ENCODE data around the gene ATP13A2.

ATP13A2 gene

GRCh38 chr1:16979475-16980327, 32.0 kb downstream of the ATP13A2 start:
- Histone ChIP-seq H3K4me3 (ENCODE audit: low read depth in 1 of 2, low read length in 2 of 2) (no peak overlapping the region), H4K20me1 (ENCODE audit: insufficient read depth, low read length) (no peaks in the 10 kb centered on the region; the same call in 1 of the 2 replicates), H3K79me2 (ENCODE audit: insufficient read depth, low read length) (no peaks in the 10 kb centered on the region), H3K9ac (ENCODE audit: low read depth, low read length) (no peak overlapping the region), H3K27me3 (ENCODE audit: insufficient read depth, low read length, poor library complexity) (no peaks in the 10 kb centered on the region), H3K4me1 (ENCODE audit: insufficient read depth, low read length) (no peaks in the 10 kb centered on the region), H3K27ac (ENCODE audit: low read length) (no peak overlapping the region), H3K4me2 (ENCODE audit: insufficient read depth, low read length) (no peak overlapping the region), H2AFZ (ENCODE audit: low read depth, low read length) (no peak overlapping the region), H3K36me3 (ENCODE audit: insufficient read depth, low read length) (no peaks in the 10 kb centered on the region), H3K9me3 (ENCODE audit: insufficient read depth, low read length, severe bottlenecking) (no peaks in the 10 kb centered on the region)
- no peak for DNase-seq
- no peak for TF ChIP-seq EZH2 (IDR thresholded peaks at IDR 0.05; ENCODE audit: borderline replicate concordance, low read depth, low read length, severe bottlenecking)
- no peak for TF ChIP-seq CTCF (IDR thresholded peaks at IDR 0.05; ENCODE audit: borderline replicate concordance, extremely low read depth, low read length, poor library complexity, severe bottlenecking)
- no peak for ATAC-seq (ENCODE audit: insufficient read depth, low read depth)

- H3K4me2 ChIP-seq (ENCODE audit: insufficient read depth, low read length): no peak overlapping the region
- H3K4me3 ChIP-seq (ENCODE audit: low read depth in 1 of 2, low read length in 2 of 2): no peak overlapping the region
- no peaks in the 10 kb centered on the region for H3K9me3 ChIP-seq (ENCODE audit: insufficient read depth, low read length, severe bottlenecking)
- TF ChIP-seq EZH2 (IDR thresholded peaks at IDR 0.05; ENCODE audit: borderline replicate concordance, low read depth, low read length, severe bottlenecking) (no peak), CTCF (IDR thresholded peaks at IDR 0.05; ENCODE audit: borderline replicate concordance, extremely low read depth, low read length, poor library complexity, severe bottlenecking) (no peak)
- no peaks in the 10 kb centered on the region for H3K27me3 ChIP-seq (ENCODE audit: insufficient read depth, low read length, poor library complexity)
- H3K79me2 ChIP-seq (ENCODE audit: insufficient read depth, low read length): no peaks in the 10 kb centered on the region
- no peak for DNase-seq
- no peaks in the 10 kb centered on the region for H3K36me3 ChIP-seq (ENCODE audit: insufficient read depth, low read length)
- no peaks in the 10 kb centered on the region; the same call in 1 of the 2 replicates for H4K20me1 ChIP-seq (ENCODE audit: insufficient read depth, low read length)
- H3K9ac ChIP-seq (ENCODE audit: low read depth, low read length): no peak overlapping the region
- ATAC-seq (ENCODE audit: insufficient read depth, low read depth): no peak
- H2AFZ ChIP-seq (ENCODE audit: low read depth, low read length): no peak overlapping the region
- no peaks in the 10 kb centered on the region for H3K4me1 ChIP-seq (ENCODE audit: insufficient read depth, low read length)
- no peak overlapping the region for H3K27ac ChIP-seq (ENCODE audit: low read length)
Observed at GRCh38 chr1:16978567-16979474, 32.9 kb downstream of the ATP13A2 start.

- H3K36me3 ChIP-seq (ENCODE audit: insufficient read depth, low read length): no peaks in the 10 kb centered on the region
- H3K79me2 ChIP-seq (ENCODE audit: insufficient read depth, low read length): no peaks in the 10 kb centered on the region
- no peak overlapping the region for H3K27ac ChIP-seq (ENCODE audit: low read length)
- no peaks in the 10 kb centered on the region for H3K4me1 ChIP-seq (ENCODE audit: insufficient read depth, low read length)
- no peaks in the 10 kb centered on the region for H3K9me3 ChIP-seq (ENCODE audit: insufficient read depth, low read length, severe bottlenecking)
- no peaks in the 10 kb centered on the region for H3K27me3 ChIP-seq (ENCODE audit: insufficient read depth, low read length, poor library complexity)
- H2AFZ ChIP-seq (ENCODE audit: low read depth, low read length): no peak overlapping the region
- H3K4me3 ChIP-seq (ENCODE audit: low read depth in 1 of 2, low read length in 2 of 2): no peak overlapping the region
- no peak overlapping the region for H3K9ac ChIP-seq (ENCODE audit: low read depth, low read length)
- H4K20me1 ChIP-seq (ENCODE audit: insufficient read depth, low read length): no peaks in the 10 kb centered on the region; the same call in 1 of the 2 replicates
- H3K4me2 ChIP-seq (ENCODE audit: insufficient read depth, low read length): no peak overlapping the region
- DNase-seq: no peak
- ATAC-seq (ENCODE audit: insufficient read depth, low read depth): no peak
- no peak for TF ChIP-seq CTCF (IDR thresholded peaks at IDR 0.05; ENCODE audit: borderline replicate concordance, extremely low read depth, low read length, poor library complexity, severe bottlenecking)
- TF ChIP-seq EZH2 (IDR thresholded peaks at IDR 0.05; ENCODE audit: borderline replicate concordance, low read depth, low read length, severe bottlenecking): no peak
Observed at GRCh38 chr1:16978139-16978538, 33.6 kb downstream of the ATP13A2 start.

All from DND-41 (cell line).